Thyroid gland (tissue), 4 donors: ENCODE measurements around the gene DCLK2. TPM values are rescaled to one million over a fixed set of nuclear protein-coding genes. Genes with fewer than 3 reads are reported as not detected.

Source experiments
- DNase-seq, 2 donors: peaks; one replicate each; pipeline ENCODE4 v3.0.0-alpha.2; 2019
- H3K27ac ChIP-seq, 3 donors: fragments of 200-600 bp; sonication (generic); 1 replicate in 2 of 3; 2 replicates in 1 of 3; pipeline ENCODE4 v1.5.1; 2016 to 2019; ENCODE audit warnings: mild to moderate bottlenecking in 1 of 3, moderate library complexity in 1 of 3
- H3K27me3 ChIP-seq: fragments of 200-600 bp; sonication (generic); one replicate; pipeline ENCODE4 v1.5.1; 2019
- H3K36me3 ChIP-seq, 2 donors: fragments of 200-600 bp; sonication (generic); one replicate each; pipeline ENCODE4 v1.5.1; 2016 to 2019
- H3K4me1 ChIP-seq, 2 donors: fragments of 200-600 bp; sonication (generic); one replicate each; pipeline ENCODE4 v1.5.1; 2017 to 2019
- H3K4me3 ChIP-seq, 3 donors: fragments of 200-600 bp; sonication (generic); replicated peaks in 1 of 3; 1 replicate in 2 of 3; 2 replicates in 1 of 3; pipeline ENCODE4 v1.5.1; 2016; ENCODE audit warnings: mild to moderate bottlenecking in 1 of 3
- H3K9me3 ChIP-seq: fragments of 200-600 bp; sonication (generic); one replicate; pipeline ENCODE4 v1.5.1; 2017
- POLR2A ChIP-seq, 2 donors: fragments of 450-650 bp; IDR thresholded peaks; one replicate each; pipeline ENCODE4 v1.6.1; 2017; ENCODE audit warnings: antibody characterized with exemption in 2 of 2, mild to moderate bottlenecking in 2 of 2, moderate library complexity in 1 of 2
- WGBS, 2 donors: methylation state at CpG; one replicate each; pipeline ENCODE4 v1.1.5; 2017; 5-methylcytosine and 5-hydroxymethylcytosine counted together
- intact Hi-C: fragments of 100-400 bp; cut with DNase I; formaldehyde crosslinking; loops from one replicate; pipeline ENCODE4 v1.15.1; 2023
- total RNA-seq, 4 donors: library from RNA; depleted of rRNA; stranded (reverse); fragments of >200 nt; gene quantifications; one replicate each; pipeline ENCODE4 v1.2.3, GENCODE V29; 2016
- TF ChIP-seq, protein P1 (sequence below), 6 experiments: fragments of 200-600 bp in 3 of 6; fragments of 450-650 bp in 3 of 6; sonication (generic) in 3 of 6; IDR thresholded peaks; one replicate each; pipeline ENCODE4 v1.5.1; 2016 to 2019; ENCODE audit warnings: antibody characterized with exemption in 6 of 6, mild to moderate bottlenecking in 2 of 6, inconsistent platforms in 1 of 6, moderate library complexity in 1 of 6

DCLK2 gene
- total RNA-seq, 4 donors from 2014 or later, result 6.6 to 19.7 (median 12.3) TPM

- Histone ChIP-seq H3K27me3 (no peaks in the 10 kb centered on the region), H3K9me3 (no peaks in the 10 kb centered on the region), H3K4me1 (no peaks in the 10 kb centered on the region), H3K4me3 (no peak overlapping the region), H3K36me3 (peaks cover 0 to 4% of the 10 kb centered on the region in 2 donors), H3K27ac (no peak overlapping the region)
- intact Hi-C loops, result loop anchor here (10.0 kb wide), 1 partner anchor 575 kb away; no protein-coding TSS in a partner anchor
- TF ChIP-seq POLR2A (IDR thresholded peaks at IDR 0.05), result no peak
- TF ChIP-seq, protein P1, sequence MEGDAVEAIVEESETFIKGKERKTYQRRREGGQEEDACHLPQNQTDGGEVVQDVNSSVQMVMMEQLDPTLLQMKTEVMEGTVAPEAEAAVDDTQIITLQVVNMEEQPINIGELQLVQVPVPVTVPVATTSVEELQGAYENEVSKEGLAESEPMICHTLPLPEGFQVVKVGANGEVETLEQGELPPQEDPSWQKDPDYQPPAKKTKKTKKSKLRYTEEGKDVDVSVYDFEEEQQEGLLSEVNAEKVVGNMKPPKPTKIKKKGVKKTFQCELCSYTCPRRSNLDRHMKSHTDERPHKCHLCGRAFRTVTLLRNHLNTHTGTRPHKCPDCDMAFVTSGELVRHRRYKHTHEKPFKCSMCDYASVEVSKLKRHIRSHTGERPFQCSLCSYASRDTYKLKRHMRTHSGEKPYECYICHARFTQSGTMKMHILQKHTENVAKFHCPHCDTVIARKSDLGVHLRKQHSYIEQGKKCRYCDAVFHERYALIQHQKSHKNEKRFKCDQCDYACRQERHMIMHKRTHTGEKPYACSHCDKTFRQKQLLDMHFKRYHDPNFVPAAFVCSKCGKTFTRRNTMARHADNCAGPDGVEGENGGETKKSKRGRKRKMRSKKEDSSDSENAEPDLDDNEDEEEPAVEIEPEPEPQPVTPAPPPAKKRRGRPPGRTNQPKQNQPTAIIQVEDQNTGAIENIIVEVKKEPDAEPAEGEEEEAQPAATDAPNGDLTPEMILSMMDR (IDR thresholded peaks at IDR 0.05), result no peak
- DNase-seq, result no peak
- 83 to 93% methylated on average over 3 of the region's 3 CpGs for WGBS, 2 donors
Observed at GRCh38 chr4:150289881-150290280, 211.6 kb downstream of the DCLK2 start.

GRCh38 chr4:150297861-150298474 lies 219.7 kb downstream of the DCLK2 start:
- H3K4me1 ChIP-seq, result no peaks in the 10 kb centered on the region
- TF ChIP-seq, protein P1 (IDR thresholded peaks at IDR 0.05), result peak in 3 of 6 experiments; percentile 63 to 75 (median 68)
- TF ChIP-seq POLR2A (IDR thresholded peaks at IDR 0.05), result no peak
- WGBS, 2 donors, result 96 to 97% methylated on average over 1 of the region's 1 CpG
- intact Hi-C loops, result loop anchor here (10.0 kb wide), 1 partner anchor 567 kb away; no protein-coding TSS in a partner anchor
- H3K9me3 ChIP-seq, result no peaks in the 10 kb centered on the region
- H3K27ac ChIP-seq, result no peak overlapping the region
- H3K36me3 ChIP-seq, result no peaks in the 10 kb centered on the region
- no peak overlapping the region for H3K4me3 ChIP-seq
- peak; percentile 59 to 65 for DNase-seq
- H3K27me3 ChIP-seq, result no peaks in the 10 kb centered on the region

DNA sequence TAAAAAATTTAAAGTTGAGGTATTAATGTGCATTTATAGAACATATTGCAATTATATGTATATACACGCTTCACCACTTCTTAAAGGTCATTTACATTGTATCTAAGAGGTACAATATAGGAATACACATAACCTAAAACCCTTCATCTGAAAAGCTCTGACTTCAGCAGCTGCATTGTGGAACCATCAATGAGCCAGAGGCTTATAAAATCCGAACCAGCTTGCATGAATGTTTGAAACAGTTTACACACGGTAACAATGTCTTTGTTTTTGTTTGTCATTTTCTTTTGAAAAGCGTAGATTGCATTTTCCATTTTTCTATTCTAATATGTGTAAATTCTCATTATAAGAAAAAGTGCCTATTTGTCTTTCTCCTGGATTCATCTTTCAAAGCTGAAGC lies 221.6 kb downstream of the DCLK2 start:
- intact Hi-C loops, result loop anchor here (10.0 kb wide), 1 partner anchor 565 kb away; no protein-coding TSS in a partner anchor
- H3K27ac ChIP-seq, result no peak overlapping the region

DNA sequence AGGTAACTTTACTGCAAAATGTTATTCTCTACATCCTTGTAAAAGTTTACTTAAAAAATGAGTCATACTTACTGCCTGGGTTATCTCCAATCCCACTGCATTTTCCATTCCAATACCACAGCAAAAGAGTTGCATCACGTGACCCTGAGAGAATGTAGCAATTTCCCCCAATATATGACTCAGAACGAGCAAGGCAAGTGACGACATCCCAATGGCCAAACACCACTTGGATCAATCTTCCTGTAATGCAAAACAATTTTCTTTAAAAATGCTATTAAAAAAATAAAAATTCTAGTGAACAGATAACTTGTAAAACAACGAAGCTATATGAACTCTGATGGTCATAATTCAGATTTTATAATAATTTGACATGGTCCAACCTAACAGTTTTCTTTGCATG lies 224.3 kb downstream of the DCLK2 start:
- TF ChIP-seq, protein P1 (IDR thresholded peaks at IDR 0.05), result no peak
- no peak for TF ChIP-seq POLR2A (IDR thresholded peaks at IDR 0.05)
- H3K36me3 ChIP-seq, result no peaks in the 10 kb centered on the region
- no peaks in the 10 kb centered on the region for H3K9me3 ChIP-seq
- intact Hi-C loops, result no loop called here
- H3K4me1 ChIP-seq, result no peaks in the 10 kb centered on the region
- no peak for DNase-seq
- no peak overlapping the region for H3K4me3 ChIP-seq
- no peak overlapping the region for H3K27ac ChIP-seq
- no peaks in the 10 kb centered on the region for H3K27me3 ChIP-seq
- 80 to 88% methylated on average over 4 of the region's 4 CpGs for WGBS, 2 donors

More for the DNA sequence above, 221.6 kb downstream of the DCLK2 start:
- Histone ChIP-seq H3K9me3 (no peaks in the 10 kb centered on the region), H3K27me3 (no peaks in the 10 kb centered on the region), H3K4me3 (no peak overlapping the region), H3K36me3 (no peaks in the 10 kb centered on the region), H3K4me1 (no peaks in the 10 kb centered on the region)
- no peak for DNase-seq
- WGBS, 2 donors, result 94 to 96% methylated on average over 4 of the region's 4 CpGs
- no peak for TF ChIP-seq POLR2A (IDR thresholded peaks at IDR 0.05)
- TF ChIP-seq, protein P1 (IDR thresholded peaks at IDR 0.05), result no peak

DNA sequence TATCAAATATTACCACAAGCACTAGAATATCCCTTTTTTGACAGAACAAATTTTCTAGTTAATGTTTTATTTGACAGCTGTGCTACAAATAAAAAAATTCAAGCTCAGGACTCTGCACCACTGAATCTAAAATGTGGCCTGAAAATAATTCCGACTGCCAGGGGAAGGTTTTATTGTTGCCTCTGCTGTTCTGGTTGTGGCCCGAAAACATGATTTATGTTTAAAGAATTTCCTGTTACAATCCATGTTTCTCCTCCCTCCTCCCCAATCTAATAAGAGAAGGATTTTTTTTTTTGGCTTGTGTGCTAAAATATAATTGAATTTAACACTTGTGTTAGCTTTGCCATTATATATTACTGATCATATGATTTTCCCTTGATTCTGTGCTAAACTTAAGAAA lies 227.8 kb downstream of the DCLK2 start:
- no peak for TF ChIP-seq POLR2A (IDR thresholded peaks at IDR 0.05)
- TF ChIP-seq, protein P1 (IDR thresholded peaks at IDR 0.05), result no peak
- intact Hi-C loops, result no loop called here
- 69 to 71% methylated on average over 2 of the region's 2 CpGs for WGBS, 2 donors
- Histone ChIP-seq H3K9me3 (no peaks in the 10 kb centered on the region), H3K4me3 (no peak overlapping the region), H3K27me3 (no peaks in the 10 kb centered on the region), H3K36me3 (no peaks in the 10 kb centered on the region), H3K27ac (no peak overlapping the region), H3K4me1 (peaks cover 0 to 5% of the 10 kb centered on the region in 2 donors)
- DNase-seq, result no peak
